GM12864 (cell line): ENCODE measurements around the gene FIG4.
A peak's percentile ranks its signal among the peaks of the same experiment; 100 is the strongest.
"Not testable (repeated sequence)": the region's sequence is repeated elsewhere in the genome, so short reads cannot be mapped to it uniquely, and the experiment has no call there.

ENCODE experiments used
- DNase-seq: peaks from one replicate; pipeline ENCODE4 v3.0.0-alpha.2; 2011; ENCODE audit warnings: low read depth
- H3K4me3 ChIP-seq: 2 replicates; pipeline ENCODE4 v1.5.1; 2011; ENCODE audit warnings: mild to moderate bottlenecking, low read depth, low read length, control low read depth
- CTCF ChIP-seq: IDR thresholded peaks from 2 replicates; pipeline ENCODE4 v1.5.1; 2011; ENCODE audit warnings: low read depth, mild to moderate bottlenecking, moderate library complexity, low read length, control low read depth, inconsistent platforms; ENCODE audit errors: missing control alignments

FIG4 gene

GRCh38 chr6:109701774-109702173, 10.7 kb downstream of the FIG4 start:
- no peak for TF ChIP-seq CTCF
- H3K4me3 ChIP-seq: no peak overlapping the region
- DNase-seq: no peak

DNA sequence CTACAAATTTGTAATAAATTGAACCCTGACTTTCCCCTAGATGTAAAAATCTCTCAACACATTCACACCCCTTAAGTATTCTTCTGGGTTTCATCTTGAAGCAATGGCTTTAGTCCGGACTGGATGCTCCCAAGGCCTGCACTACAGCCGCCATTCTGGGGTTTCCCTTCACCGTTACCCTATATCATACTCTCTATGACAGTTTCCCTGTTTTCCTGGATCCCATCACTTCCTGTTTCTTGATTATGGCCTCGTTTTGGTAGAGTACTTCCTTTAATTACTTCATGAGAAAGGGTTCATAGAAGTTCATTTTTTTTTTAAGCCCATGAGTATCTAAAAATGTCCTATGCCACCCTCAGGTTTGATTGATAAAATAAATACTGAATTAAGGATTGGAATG, 11.7 kb downstream of the FIG4 start:
- TF ChIP-seq CTCF: no peak
- no peak for DNase-seq
- no peak overlapping the region for H3K4me3 ChIP-seq

- peak; percentile 91 for TF ChIP-seq CTCF
- DNase-seq: peak; percentile 68
- no peak overlapping the region for H3K4me3 ChIP-seq
Observed at GRCh38 chr6:109705258-109705657, 14.2 kb downstream of the FIG4 start.

- no peak for DNase-seq
Observed at GRCh38 chr6:109706513-109706912, 15.4 kb downstream of the FIG4 start.

DNA sequence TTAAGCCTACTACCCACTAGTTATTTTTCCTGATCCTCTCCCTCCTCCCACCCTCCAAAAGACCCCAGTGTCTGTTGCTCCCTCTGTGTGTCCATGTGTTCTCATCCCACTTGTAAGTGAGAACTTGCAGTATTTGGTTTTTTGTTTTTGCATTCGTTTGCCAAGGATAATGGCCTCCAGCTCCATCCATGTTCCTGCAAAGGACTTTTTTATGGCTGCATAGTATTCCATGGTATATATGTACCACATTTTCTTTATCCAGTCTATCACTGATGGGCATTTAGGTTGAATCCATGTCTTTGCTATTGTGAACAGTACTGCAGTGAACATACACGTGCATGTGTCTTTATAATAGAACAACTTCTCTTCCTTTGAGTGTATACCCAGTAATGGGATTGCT, 17.0 kb downstream of the FIG4 start:
- H3K4me3 ChIP-seq, DNase-seq: not testable (repeated sequence)

More at GRCh38 chr6:109706513-109706912, 15.4 kb downstream of the FIG4 start:
- no peak overlapping the region for H3K4me3 ChIP-seq
- no peak for TF ChIP-seq CTCF

DNA sequence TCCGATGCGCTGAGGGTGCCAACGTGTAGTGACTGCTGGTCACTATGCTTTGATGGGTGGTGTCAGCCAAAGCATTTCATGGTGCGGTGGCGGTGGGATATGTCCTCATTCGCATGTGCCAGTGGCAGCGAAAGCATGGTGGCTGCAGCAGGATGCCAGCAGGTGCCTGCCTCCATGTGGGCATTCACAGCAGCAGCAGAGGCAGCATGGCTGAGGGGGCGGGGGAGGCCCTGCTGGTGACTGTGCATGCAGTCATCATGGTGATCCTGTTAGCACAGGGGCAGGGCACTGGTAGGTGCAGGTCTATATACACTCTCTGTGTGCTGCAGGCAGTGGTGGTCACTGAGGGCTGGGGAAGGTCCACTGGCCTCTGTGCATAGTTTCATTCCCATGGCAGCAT, 22.0 kb downstream of the FIG4 start:
- DNase-seq: no peak
- no peak for TF ChIP-seq CTCF
- H3K4me3 ChIP-seq: no peak overlapping the region

DNA sequence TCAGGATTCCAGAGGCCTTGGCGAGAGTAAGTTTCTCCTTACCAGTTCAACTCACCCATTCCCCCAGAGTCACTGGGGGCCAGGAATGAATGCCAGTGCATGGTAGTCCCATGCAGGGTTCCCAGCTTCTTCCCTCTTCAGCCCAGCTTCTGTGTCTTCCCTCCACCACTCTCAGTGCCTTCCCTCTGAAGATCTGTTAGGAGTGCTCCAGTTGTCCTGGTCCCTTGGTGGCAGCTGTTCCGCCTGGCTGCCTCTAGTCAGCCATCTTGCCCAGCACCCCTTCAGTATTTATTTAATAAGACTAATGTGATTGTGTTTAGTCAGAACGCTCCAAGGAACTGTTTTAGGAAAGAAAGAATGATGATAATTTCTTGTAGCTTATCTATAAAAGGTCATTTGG, 23.1 kb downstream of the FIG4 start:
- TF ChIP-seq CTCF: no peak
- DNase-seq: no peak
- H3K4me3 ChIP-seq: no peak overlapping the region

DNA sequence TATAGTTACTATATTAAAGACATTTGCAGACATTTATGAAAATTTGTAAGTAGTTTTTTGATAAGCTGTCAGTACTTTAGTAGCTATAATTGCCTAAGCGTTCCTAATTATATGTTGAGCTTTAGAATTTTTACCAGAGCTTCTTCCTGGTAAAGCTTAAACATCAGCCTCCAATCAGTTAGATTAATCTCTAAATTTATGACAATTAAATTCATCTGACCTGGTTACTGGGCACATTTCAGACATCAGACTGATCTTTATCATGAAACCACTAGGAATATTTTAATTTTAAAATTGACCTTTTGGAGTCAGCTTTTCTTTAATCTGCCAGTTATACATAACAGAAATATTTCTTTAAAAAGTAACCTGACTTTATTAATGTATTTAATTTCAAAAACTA, 23.5 kb downstream of the FIG4 start:
- H3K4me3 ChIP-seq: no peak overlapping the region
- TF ChIP-seq CTCF: no peak
- DNase-seq: no peak
